Measurements from ENCODE around the gene MGRN1. TPM values are rescaled to one million over a fixed set of nuclear protein-coding genes. Genes with fewer than 3 reads are reported as not detected.

Gene MGRN1
- total RNA-seq, 1 donor = 34.3 TPM

DNA sequence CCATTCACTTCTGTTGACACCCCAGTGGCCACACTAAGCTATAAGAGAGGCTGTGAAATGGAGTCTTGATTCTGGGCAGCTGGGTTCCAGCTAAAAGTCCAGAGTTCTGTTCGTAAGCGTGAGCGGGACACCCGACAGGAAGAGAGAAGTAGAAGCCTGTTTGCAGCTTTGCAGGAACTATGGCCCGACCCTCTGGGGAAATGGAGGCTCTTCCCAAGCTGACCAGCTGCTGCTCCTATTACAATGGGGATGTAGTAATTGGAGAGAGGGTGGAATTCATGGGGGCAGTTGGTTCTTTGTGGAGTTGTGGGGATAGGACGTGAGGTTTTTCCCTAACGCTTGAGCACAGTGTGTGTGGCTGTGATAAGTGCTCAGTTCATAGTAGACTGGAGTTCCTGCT, 38.3 kb upstream of the MGRN1 start:
- no peak for DNase-seq (ENCODE audit: low read depth)
- TF ChIP-seq, protein P1, sequence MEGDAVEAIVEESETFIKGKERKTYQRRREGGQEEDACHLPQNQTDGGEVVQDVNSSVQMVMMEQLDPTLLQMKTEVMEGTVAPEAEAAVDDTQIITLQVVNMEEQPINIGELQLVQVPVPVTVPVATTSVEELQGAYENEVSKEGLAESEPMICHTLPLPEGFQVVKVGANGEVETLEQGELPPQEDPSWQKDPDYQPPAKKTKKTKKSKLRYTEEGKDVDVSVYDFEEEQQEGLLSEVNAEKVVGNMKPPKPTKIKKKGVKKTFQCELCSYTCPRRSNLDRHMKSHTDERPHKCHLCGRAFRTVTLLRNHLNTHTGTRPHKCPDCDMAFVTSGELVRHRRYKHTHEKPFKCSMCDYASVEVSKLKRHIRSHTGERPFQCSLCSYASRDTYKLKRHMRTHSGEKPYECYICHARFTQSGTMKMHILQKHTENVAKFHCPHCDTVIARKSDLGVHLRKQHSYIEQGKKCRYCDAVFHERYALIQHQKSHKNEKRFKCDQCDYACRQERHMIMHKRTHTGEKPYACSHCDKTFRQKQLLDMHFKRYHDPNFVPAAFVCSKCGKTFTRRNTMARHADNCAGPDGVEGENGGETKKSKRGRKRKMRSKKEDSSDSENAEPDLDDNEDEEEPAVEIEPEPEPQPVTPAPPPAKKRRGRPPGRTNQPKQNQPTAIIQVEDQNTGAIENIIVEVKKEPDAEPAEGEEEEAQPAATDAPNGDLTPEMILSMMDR (IDR thresholded peaks at IDR 0.05; ENCODE audit: insufficient read depth, low read length) = no peak
- no peak overlapping the region for H3K4me3 ChIP-seq (ENCODE audit: low read depth, low read length)

DNA sequence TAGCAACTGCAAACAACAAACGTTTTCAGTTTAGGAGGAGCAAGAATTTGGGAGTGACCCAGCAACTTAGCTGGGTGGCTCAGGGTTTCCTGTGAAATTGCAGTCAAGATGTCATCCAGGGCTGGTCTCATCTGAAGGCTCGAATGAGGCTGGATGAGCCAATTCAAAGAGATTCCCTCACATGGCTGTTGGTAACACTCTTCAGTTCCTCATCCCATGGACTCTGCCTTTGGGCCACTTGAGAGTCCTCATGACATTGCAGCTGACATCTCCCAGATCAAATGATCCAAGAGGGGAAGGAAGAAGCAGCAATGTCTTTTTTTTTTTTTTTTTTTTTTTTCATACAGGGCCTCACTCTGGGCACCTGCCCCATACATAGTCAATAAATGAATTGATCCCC, 36.2 kb upstream of the MGRN1 start:
- H3K4me3 ChIP-seq (ENCODE audit: low read depth, low read length) = no peak overlapping the region
- TF ChIP-seq, protein P1 (IDR thresholded peaks at IDR 0.05; ENCODE audit: insufficient read depth, low read length) = no peak
- DNase-seq (ENCODE audit: low read depth) = no peak

DNA sequence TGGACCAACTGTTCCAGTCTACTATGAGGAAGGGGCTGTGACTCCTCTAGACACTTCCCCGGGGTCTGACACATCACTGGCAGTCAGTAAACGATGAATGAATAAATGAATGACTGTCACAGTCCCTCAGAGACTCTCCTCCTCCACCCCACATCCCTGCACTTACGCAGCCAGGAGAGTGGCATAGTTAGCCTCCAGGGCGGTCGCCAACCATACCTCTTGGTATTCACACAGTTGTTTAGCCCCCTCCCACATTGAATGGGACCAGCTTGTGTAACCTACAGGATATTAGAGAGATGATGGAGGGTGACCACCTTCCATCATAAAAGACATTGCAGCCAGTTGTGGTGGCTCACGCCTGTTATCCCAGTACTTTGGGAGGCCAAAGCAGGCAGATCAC, 35.7 kb upstream of the MGRN1 start:
- TF ChIP-seq, protein P1 (IDR thresholded peaks at IDR 0.05; ENCODE audit: insufficient read depth, low read length) = no peak
- DNase-seq (ENCODE audit: low read depth) = no peak
- H3K4me3 ChIP-seq (ENCODE audit: low read depth, low read length) = no peak overlapping the region

DNA sequence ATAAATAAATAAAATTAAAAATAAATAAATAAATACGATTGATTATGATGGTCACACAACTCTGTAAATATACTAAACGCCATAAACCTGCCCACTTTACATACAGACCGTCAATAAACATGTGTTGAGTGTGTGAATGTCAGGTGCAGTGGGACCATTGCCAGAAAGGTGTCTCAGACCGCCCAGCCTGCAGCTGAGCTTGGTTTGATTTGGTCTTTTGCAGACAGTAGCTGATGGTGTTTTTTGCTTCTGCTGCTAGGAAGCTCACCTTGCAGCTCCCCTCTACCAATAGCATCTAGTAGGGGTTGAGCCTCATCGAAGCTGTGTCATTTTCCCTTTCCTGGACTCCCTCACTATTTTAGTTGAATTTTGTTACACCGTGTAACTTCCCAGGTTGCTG, 33.4 kb upstream of the MGRN1 start:
- DNase-seq (ENCODE audit: low read depth) = no peak
- no peak overlapping the region for H3K4me3 ChIP-seq (ENCODE audit: low read depth, low read length)
- TF ChIP-seq, protein P1 (IDR thresholded peaks at IDR 0.05; ENCODE audit: insufficient read depth, low read length) = no peak

DNA sequence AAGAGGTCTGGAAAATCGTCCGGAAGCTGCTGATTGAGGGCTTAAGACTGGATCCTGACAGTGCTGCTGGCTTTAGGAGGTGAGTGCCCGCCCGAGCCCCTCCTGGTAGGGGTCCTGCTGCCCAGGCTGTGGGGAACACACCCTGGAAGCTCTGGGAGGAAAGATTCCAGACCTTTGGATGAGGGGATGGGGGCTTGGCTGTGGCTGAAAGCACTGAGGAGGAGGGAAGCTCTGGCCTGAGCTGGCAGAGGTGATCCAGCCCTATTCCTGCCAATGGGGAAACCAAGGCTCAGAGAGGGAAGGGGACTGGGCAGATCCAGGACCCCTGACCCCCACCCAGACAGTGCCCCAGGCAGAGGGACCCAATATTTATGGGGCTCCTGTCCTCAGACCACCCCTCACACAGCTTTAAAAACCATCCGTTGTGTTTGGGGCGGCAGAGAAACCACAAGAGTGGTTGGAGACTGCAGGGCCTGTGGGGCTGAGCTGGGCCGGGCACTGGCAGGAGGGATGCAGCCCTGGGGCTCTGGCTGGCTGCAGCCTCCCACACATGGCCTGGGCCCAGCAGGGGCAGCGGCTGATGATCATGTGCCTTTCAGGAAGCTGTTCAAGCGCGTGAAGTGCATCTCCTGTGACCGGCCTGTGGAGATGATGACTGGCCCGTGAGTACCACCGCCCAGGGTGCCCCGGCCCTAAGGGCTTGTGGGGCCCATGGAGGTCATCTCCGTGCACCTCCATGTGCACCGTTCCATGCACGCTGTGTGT, 32.7 kb upstream of the MGRN1 start:
- H3K4me3 ChIP-seq (ENCODE audit: low read depth, low read length) = no peak overlapping the region
- TF ChIP-seq, protein P1 (IDR thresholded peaks at IDR 0.05; ENCODE audit: insufficient read depth, low read length) = no peak
- DNase-seq (ENCODE audit: low read depth) = no peak

DNA sequence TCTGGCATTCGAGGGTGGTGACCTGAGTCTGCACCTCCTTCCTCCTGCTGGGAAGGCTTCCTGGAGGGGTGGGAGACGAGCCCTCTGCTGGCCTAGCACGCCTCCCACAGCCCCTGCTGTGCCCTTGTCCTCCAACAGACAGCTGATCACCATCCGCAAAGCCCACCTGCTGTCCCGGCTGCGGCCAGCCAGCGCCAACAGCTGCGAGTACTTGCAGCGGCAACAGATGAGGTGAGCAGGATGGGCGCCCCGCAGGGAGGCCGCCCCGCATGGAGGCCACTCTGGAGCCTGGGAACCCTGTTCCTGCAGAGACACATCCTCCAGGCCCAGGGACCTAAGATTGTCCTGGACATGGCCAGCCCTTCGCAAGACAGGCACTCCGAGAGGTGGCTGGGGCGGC, 31.5 kb upstream of the MGRN1 start:
- H3K4me3 ChIP-seq (ENCODE audit: low read depth, low read length) = no peak overlapping the region
- no peak for DNase-seq (ENCODE audit: low read depth)
- TF ChIP-seq, protein P1 (IDR thresholded peaks at IDR 0.05; ENCODE audit: insufficient read depth, low read length) = no peak

Measured in fibroblast of the aortic adventitia (primary cell).